ENCODE results near the gene CGB5.
"Not testable (repeated sequence)": the region's sequence is repeated elsewhere in the genome, so short reads cannot be mapped to it uniquely, and the experiment has no call there.

GRCh38 chr19:49038111-49038510 lies 5.5 kb upstream of the CGB5 start:
- TF ChIP-seq, protein P1, sequence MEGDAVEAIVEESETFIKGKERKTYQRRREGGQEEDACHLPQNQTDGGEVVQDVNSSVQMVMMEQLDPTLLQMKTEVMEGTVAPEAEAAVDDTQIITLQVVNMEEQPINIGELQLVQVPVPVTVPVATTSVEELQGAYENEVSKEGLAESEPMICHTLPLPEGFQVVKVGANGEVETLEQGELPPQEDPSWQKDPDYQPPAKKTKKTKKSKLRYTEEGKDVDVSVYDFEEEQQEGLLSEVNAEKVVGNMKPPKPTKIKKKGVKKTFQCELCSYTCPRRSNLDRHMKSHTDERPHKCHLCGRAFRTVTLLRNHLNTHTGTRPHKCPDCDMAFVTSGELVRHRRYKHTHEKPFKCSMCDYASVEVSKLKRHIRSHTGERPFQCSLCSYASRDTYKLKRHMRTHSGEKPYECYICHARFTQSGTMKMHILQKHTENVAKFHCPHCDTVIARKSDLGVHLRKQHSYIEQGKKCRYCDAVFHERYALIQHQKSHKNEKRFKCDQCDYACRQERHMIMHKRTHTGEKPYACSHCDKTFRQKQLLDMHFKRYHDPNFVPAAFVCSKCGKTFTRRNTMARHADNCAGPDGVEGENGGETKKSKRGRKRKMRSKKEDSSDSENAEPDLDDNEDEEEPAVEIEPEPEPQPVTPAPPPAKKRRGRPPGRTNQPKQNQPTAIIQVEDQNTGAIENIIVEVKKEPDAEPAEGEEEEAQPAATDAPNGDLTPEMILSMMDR (IDR thresholded peaks at IDR 0.05), result not testable (repeated sequence)
- TF ChIP-seq POLR2A (IDR thresholded peaks at IDR 0.05), result not testable (repeated sequence)

Data from tibial nerve (tissue), 3 donors.